ENCODE results near the gene PRKD1. TPM values are rescaled to one million over a fixed set of nuclear protein-coding genes. Genes with fewer than 3 reads are reported as not detected.
"Not testable (repeated sequence)": the region's sequence is repeated elsewhere in the genome, so short reads cannot be mapped to it uniquely, and the experiment has no call there.

The PRKD1 gene
- total RNA-seq, 1 experiment from 2014 or later = 8.3 TPM

GRCh38 chr14:29743531-29743930, 184.1 kb downstream of the PRKD1 start:
- no peaks in the 10 kb centered on the region for H3K9me3 ChIP-seq
- H3K4me3 ChIP-seq = no peak overlapping the region
- H3K27me3 ChIP-seq = no peaks in the 10 kb centered on the region
- H3K36me3 ChIP-seq = no peaks in the 10 kb centered on the region
- DNase-seq = no peak

GRCh38 chr14:29741909-29742401, 185.7 kb downstream of the PRKD1 start:
- no peaks in the 10 kb centered on the region for H3K27me3 ChIP-seq
- H3K9me3 ChIP-seq = no peaks in the 10 kb centered on the region
- H3K4me3 ChIP-seq = no peak overlapping the region
- DNase-seq = peak; percentile 21
- H3K36me3 ChIP-seq = no peaks in the 10 kb centered on the region

- Histone ChIP-seq H3K27me3 (no peaks in the 10 kb centered on the region), H3K36me3 (no peaks in the 10 kb centered on the region), H3K4me3 (no peak overlapping the region), H3K9me3 (no peaks in the 10 kb centered on the region)
- DNase-seq = no peak
Observed at GRCh38 chr14:29740491-29740890, 187.2 kb downstream of the PRKD1 start.

- H3K9me3 ChIP-seq = no peaks in the 10 kb centered on the region
Observed at GRCh38 chr14:29738950-29739349, 188.7 kb downstream of the PRKD1 start.

GRCh38 chr14:29738056-29738455, 189.6 kb downstream of the PRKD1 start:
- H3K27me3 ChIP-seq = no peaks in the 10 kb centered on the region
- DNase-seq = no peak
- no peaks in the 10 kb centered on the region for H3K36me3 ChIP-seq
- H3K4me3 ChIP-seq = no peak overlapping the region
- no peaks in the 10 kb centered on the region for H3K9me3 ChIP-seq

More at GRCh38 chr14:29738950-29739349, 188.7 kb downstream of the PRKD1 start:
- no peak for DNase-seq
- Histone ChIP-seq H3K36me3 (no peaks in the 10 kb centered on the region), H3K4me3 (no peak overlapping the region), H3K27me3 (no peaks in the 10 kb centered on the region)

GRCh38 chr14:29735459-29735858, 192.2 kb downstream of the PRKD1 start:
- Histone ChIP-seq H3K4me3 (no peak overlapping the region), H3K9me3 (no peaks in the 10 kb centered on the region), H3K27me3 (no peaks in the 10 kb centered on the region), H3K36me3 (no peaks in the 10 kb centered on the region)
- no peak for DNase-seq

- no peaks in the 10 kb centered on the region for H3K9me3 ChIP-seq
- no peak for DNase-seq
- no peak overlapping the region for H3K4me3 ChIP-seq
- H3K27me3 ChIP-seq = no peaks in the 10 kb centered on the region
- H3K36me3 ChIP-seq = no peaks in the 10 kb centered on the region
Observed at GRCh38 chr14:29734732-29735131, 192.9 kb downstream of the PRKD1 start.

GRCh38 chr14:29726560-29727331, 200.9 kb downstream of the PRKD1 start:
- not testable (repeated sequence) for DNase-seq, H3K36me3 ChIP-seq, H3K4me3 ChIP-seq, H3K9me3 ChIP-seq, H3K27me3 ChIP-seq

- H3K4me3 ChIP-seq = no peak overlapping the region
- no peaks in the 10 kb centered on the region for H3K9me3 ChIP-seq
- no peaks in the 10 kb centered on the region for H3K36me3 ChIP-seq
- H3K27me3 ChIP-seq = no peaks in the 10 kb centered on the region
- peak; percentile 4 for DNase-seq
Observed at GRCh38 chr14:29724991-29725390, 202.7 kb downstream of the PRKD1 start.

GRCh38 chr14:29722831-29723230, 204.8 kb downstream of the PRKD1 start:
- no peak overlapping the region for H3K4me3 ChIP-seq
- H3K27me3 ChIP-seq = no peaks in the 10 kb centered on the region
- H3K36me3 ChIP-seq = no peaks in the 10 kb centered on the region
- H3K9me3 ChIP-seq = no peaks in the 10 kb centered on the region
- no peak for DNase-seq

- no peak for DNase-seq
- H3K36me3 ChIP-seq = no peaks in the 10 kb centered on the region
- H3K27me3 ChIP-seq = no peaks in the 10 kb centered on the region
- no peaks in the 10 kb centered on the region for H3K9me3 ChIP-seq
- no peak overlapping the region for H3K4me3 ChIP-seq
Observed at GRCh38 chr14:29721586-29721985, 206.1 kb downstream of the PRKD1 start.

GRCh38 chr14:29717901-29718300, 209.7 kb downstream of the PRKD1 start:
- DNase-seq = no peak
- H3K27me3 ChIP-seq = no peaks in the 10 kb centered on the region
- H3K4me3 ChIP-seq = no peak overlapping the region

GRCh38 chr14:29716150-29716549, 211.5 kb downstream of the PRKD1 start:
- Histone ChIP-seq H3K4me3 (no peak overlapping the region), H3K36me3 (no peaks in the 10 kb centered on the region), H3K9me3 (no peaks in the 10 kb centered on the region), H3K27me3 (no peaks in the 10 kb centered on the region)
- DNase-seq = peak; percentile 1

More at GRCh38 chr14:29717901-29718300, 209.7 kb downstream of the PRKD1 start:
- Histone ChIP-seq H3K9me3 (no peaks in the 10 kb centered on the region), H3K36me3 (no peaks in the 10 kb centered on the region)

- DNase-seq = no peak
- Histone ChIP-seq H3K9me3 (no peaks in the 10 kb centered on the region), H3K4me3 (no peak overlapping the region), H3K27me3 (no peaks in the 10 kb centered on the region), H3K36me3 (no peaks in the 10 kb centered on the region)
Observed at GRCh38 chr14:29712601-29713000, 215.0 kb downstream of the PRKD1 start.

GRCh38 chr14:29710015-29710414, 217.6 kb downstream of the PRKD1 start:
- Histone ChIP-seq H3K4me3 (no peak overlapping the region), H3K27me3 (no peaks in the 10 kb centered on the region), H3K36me3 (no peaks in the 10 kb centered on the region), H3K9me3 (no peaks in the 10 kb centered on the region)
- DNase-seq = no peak

- Histone ChIP-seq H3K36me3 (no peaks in the 10 kb centered on the region), H3K27me3 (no peaks in the 10 kb centered on the region), H3K9me3 (no peaks in the 10 kb centered on the region), H3K4me3 (no peak overlapping the region)
- no peak for DNase-seq
Observed at GRCh38 chr14:29709490-29709889, 218.2 kb downstream of the PRKD1 start.

- Histone ChIP-seq H3K36me3 (no peaks in the 10 kb centered on the region), H3K4me3 (no peak overlapping the region), H3K27me3 (no peaks in the 10 kb centered on the region), H3K9me3 (no peaks in the 10 kb centered on the region)
- DNase-seq = no peak
Observed at GRCh38 chr14:29706700-29707099, 220.9 kb downstream of the PRKD1 start.

- Histone ChIP-seq H3K9me3 (no peaks in the 10 kb centered on the region), H3K4me3 (no peak overlapping the region), H3K27me3 (no peaks in the 10 kb centered on the region), H3K36me3 (no peaks in the 10 kb centered on the region)
- DNase-seq = no peak
Observed at GRCh38 chr14:29705801-29706200, 221.8 kb downstream of the PRKD1 start.

All from MG63 (cell line).